ENCODE measurements around the gene UGT2A1. TPM values are rescaled to one million over a fixed set of nuclear protein-coding genes. Genes with fewer than 3 reads are reported as not detected.
"Not testable (repeated sequence)": the region's sequence is repeated elsewhere in the genome, so short reads cannot be mapped to it uniquely, and the experiment has no call there.

The UGT2A1 gene
- total RNA-seq: not detected
- long read RNA-seq: 0 reads

DNA sequence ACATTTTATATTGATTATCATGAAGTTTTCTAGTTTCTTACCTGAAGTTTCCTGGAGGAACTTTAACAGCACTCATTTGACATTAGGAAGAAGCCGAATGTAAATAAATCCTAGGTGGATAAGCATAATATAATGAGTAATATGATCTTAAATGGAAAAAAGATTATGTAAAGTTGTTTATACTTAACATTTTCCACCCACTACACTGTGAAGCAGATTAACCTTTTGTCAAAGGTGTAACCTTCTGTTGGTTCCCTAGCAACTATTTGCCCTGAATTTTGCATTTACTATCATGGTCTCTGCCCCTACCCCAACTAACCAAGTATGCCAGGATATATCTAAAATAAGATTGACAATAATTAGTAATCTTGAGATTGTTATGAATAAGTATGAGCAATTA, at the start of gene UGT2A1:
Gene UGT2A1 (minus strand): TSS at position 101 of the 400 bp plus-strand sequence. CDS start 5,603 bp downstream, outside the sequence.
- no peak for DNase-seq (ENCODE audit: low spot score)
- intact Hi-C loops (cut with DNase I): no loop called here

DNA sequence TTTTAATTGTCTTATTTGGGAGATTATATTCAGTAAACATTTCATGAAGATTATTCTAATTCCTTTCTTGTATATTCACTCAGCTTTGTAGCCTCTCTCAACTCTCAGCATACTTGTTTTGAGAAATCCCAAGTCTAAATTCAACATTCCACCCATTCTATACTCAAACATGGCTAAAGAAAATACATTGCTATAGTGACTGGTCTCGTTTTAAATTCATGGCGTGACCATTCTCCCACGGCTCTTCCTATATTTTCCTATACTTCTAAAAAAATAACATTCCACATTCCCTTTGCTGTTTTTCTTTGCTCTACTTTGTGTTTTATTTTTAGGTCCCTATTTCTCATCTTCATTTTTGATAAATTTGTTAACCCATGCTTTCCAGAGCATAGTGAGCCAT, 49.2 kb upstream of the UGT2A1 start:
- no peak for DNase-seq (ENCODE audit: low spot score)
- intact Hi-C loops (cut with DNase I): no loop called here

DNA sequence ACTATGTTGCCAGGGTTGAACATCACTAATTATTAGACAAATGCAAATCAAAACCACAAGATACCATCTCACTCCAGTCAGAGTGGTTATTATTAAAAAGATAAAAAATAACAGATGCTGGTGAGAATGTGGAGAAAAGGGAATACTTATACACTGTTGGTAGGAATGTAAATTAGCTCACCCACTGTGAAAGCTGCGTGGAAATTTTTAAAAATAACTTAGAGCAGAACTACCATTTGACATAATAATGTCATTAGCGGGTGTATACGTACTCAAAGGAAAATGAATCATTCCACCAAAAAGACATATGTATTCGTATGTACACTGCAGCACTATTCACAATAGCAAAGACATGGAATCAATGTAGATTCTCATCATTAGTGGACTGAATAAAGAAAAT, 48.6 kb upstream of the UGT2A1 start:
- intact Hi-C loops (cut with DNase I): no loop called here
- DNase-seq (ENCODE audit: low spot score): no peak

DNA sequence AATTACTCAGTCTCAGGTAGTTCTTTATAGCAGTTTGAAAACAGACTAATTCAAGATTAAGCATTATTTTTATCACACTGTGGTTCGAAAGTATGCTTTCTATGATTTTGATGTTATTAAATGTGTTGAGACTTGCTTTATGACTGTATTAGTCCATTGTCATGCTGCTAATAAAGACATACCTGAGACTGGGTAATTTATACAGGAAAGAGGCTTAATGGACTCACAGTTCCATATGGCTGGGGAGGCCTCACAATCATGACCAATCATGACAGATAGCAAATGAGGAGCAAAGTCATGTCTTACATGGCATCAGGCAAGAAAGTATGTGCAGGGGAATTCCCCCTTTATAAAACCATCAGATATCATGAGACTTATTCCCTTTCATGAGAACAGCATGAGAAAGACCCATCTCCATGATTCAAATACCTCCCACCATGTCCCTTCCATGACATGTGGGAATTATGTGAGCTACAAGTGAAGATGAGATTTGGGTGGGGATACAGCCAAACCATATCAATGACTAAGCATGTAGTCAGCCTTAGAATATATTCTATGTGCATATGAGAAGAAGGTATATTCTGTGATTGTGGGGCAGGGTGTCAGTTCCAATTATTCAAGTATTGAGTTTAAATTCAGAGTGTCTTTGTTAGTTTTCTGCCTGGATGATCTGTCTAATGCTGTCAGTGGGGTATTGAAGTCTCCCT, 44.6 kb upstream of the UGT2A1 start:
- intact Hi-C loops (cut with DNase I): no loop called here
- DNase-seq (ENCODE audit: low spot score): no peak

- intact Hi-C loops (cut with DNase I): loop anchor here (5.0 kb wide), 1 partner anchor 193 kb away; no protein-coding TSS in a partner anchor
- DNase-seq (ENCODE audit: low spot score): no peak
Measured at GRCh38 chr4:69689599-69689998, 36.6 kb upstream of the UGT2A1 start.

GRCh38 chr4:69684804-69685203, 31.8 kb upstream of the UGT2A1 start:
- no peak for DNase-seq (ENCODE audit: low spot score)

DNA sequence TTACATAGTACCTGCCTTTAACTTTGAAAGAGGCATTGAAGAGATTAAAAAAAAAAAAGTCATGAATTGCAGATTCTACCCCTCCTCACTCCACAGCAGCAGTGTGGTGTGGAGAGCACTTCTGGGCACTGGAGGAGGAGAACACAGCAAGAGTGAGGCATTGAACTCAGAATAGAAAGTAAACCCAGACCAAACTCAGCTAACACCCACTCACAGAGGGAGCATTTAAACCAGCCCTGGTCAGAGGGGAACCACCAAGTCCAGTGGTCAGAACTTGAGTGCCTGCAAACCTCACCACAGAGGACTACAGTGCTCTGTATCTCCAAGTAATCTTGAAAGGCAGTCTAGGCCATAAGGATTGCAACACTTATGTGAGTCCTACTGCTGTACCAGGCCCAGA, 15.6 kb upstream of the UGT2A1 start:
- intact Hi-C loops (cut with DNase I): no loop called here
- no peak for DNase-seq (ENCODE audit: low spot score)

More at GRCh38 chr4:69684804-69685203, 31.8 kb upstream of the UGT2A1 start:
- intact Hi-C loops (cut with DNase I): loop anchor here (5.0 kb wide), 1 partner anchor 197 kb away; no protein-coding TSS in a partner anchor

- intact Hi-C loops (cut with DNase I); DNase-seq (ENCODE audit: low spot score): not testable (repeated sequence)
Measured at GRCh38 chr4:69664009-69664408, 11.0 kb upstream of the UGT2A1 start.

DNA sequence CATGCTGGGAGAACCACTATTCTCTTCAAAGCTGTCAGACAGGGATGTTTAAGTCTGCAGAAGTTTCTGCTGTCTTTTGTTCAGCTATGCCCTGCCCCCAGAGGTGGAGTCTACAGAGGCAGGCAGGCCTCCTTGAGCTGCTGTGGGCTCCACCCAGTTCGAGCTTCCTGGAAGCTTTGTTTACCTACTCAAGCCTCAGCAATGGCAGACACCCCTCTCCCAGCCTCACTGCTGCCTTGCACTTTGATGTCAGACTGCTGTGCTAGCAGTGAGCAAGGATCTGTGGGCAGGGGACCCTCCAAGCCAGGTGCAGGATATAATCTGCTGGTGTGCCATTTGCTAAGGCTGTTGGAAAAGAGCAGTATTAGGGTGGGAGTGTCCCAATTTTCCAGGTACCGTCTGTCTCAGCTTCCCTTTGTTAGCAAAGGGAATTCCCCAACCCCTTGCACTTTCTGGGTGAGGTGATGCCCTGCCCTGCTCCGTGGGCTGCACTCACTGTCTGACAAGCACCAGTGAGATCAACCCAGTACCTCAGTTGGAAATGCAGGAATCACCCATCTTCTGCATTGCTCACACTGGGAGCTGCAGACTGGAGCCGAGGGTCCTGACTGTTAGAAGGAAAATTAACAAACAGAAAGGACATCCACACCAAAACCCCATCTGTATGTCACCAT, 8.2 kb upstream of the UGT2A1 start:
- DNase-seq (ENCODE audit: low spot score); intact Hi-C loops (cut with DNase I): not testable (repeated sequence)

- no peak for DNase-seq (ENCODE audit: low spot score)
- intact Hi-C loops (cut with DNase I): no loop called here
Measured at GRCh38 chr4:69658133-69658532, 5.1 kb upstream of the UGT2A1 start.

DNA sequence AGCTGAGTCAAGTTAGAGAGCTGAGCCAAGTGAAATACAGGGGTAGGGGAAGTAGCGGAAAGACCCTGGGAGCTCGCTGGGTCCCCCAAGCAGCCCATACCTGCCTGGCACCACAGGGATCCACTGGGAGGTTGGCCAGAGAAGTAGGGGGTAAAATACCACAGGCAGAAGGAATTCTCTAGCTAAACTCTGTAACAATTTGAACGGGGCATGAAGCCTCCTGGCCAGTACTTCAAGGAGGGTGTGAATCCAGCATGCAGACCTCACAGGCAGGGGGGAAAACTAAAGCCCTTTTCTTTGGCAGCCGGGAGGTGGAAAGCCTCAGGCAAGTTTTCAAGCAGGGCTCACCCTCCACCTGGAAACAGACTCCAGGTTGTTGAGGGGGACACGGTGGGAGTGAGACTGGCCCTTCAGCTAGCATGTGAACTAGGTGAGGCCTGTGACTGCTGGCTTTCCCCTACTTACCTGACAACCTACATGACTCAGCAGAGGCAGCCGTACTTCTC, 3.7 kb upstream of the UGT2A1 start:
- DNase-seq (ENCODE audit: low spot score): no peak
- intact Hi-C loops (cut with DNase I): no loop called here

DNA sequence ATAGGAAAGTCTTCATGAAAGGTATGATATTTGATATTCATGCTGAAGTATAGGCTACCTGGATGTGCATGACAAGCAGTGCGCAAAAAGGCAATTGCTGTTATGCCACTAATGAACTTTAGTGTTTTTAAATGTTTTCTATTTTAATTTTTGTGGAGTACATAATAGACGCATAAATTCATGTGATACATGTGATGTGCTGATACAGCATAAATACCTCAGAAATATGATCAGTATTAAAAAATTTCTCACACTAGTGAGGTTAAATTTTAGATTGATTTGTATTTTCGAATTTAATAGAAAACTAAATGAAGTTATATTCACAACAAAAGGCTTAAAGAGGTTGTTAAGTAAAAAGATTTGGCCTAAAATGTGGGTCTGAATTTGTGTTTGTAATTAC, 2.2 kb downstream of the UGT2A1 start:
- no peak for DNase-seq (ENCODE audit: low spot score)
- intact Hi-C loops (cut with DNase I): no loop called here

GRCh38 chr4:69649629-69650028, 3.4 kb downstream of the UGT2A1 start:
- no peak for DNase-seq (ENCODE audit: low spot score)
- intact Hi-C loops (cut with DNase I): no loop called here

DNA sequence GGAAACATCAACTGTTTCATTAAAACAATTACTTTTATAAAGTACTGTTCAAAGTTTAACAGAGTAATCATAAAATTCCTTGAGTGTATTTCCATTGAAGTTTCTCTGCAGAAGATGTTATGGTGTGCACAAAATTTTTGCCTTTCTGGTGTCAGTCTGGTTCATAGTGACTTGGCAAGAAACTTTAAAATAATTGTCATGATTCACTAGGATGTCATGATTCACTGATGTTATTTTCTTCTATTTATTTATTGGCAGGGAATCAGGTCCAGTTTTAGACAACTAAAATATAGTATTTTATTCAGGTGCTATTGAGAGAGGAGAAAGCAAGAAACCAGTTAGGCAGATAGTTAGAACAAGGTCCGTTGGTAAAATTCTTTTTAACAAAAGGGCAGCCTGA, 3.8 kb downstream of the UGT2A1 start:
- no peak for DNase-seq (ENCODE audit: low spot score)
- intact Hi-C loops (cut with DNase I): no loop called here

DNA sequence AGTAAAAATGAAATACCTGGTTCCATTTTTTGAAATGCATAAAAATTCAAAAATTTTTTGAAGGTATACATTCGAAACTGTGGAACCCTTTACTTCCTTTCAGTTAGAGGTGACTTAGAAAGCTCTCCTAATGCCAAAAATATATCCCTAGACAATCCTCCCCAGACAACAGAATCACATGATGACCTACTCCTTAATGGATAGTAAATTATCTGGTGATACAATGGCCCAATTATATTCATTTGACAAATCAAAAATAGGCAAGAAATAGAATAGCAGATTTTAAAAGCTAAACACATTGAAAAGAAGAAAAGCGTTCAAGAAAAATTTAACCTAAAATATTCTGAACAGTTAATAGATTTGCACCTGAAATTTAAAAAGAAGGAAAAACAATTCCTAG, 10.1 kb downstream of the UGT2A1 start:
- DNase-seq (ENCODE audit: low spot score): no peak
- intact Hi-C loops (cut with DNase I): no loop called here

- no peak for DNase-seq (ENCODE audit: low spot score)
- intact Hi-C loops (cut with DNase I): no loop called here
Measured at GRCh38 chr4:69640289-69640688, 12.8 kb downstream of the UGT2A1 start.

- intact Hi-C loops (cut with DNase I): no loop called here
Measured at GRCh38 chr4:69639542-69639941, 13.5 kb downstream of the UGT2A1 start, which contains the start of gene UGT2A2. Gene UGT2A2 (minus strand): TSS chr4:69639642. CDS start chr4:69639640, 2 bp downstream.

DNA sequence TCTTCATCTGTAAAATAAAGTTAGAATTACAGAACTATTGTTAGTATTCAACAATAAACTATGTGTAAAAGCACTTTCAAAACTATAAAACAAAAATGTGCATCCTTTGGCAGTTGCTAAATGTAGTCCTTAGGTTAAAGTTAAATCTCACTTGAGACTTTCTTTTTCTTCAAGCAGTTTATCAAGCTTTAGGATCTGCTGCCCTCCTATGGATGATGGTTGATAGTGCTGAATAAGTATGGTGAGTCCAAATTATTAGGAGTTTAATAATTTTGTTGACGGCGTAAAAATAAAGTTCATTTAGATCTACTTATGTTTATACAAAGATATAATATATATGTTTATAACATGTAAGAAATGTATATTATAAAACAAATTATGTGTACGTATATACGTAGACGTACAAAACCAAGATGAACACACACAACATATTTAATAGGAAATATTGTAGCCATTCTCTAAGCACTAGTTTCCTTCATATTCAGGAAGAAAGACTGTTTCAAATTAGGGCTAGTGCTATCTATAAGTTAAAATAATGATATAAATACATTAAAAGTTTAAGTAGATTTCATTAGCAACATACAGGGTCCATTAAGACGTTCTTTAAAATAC, 35.9 kb downstream of the UGT2A1 start:
- intact Hi-C loops (cut with DNase I): no loop called here

More at GRCh38 chr4:69639542-69639941, 13.5 kb downstream of the UGT2A1 start, which contains the start of gene UGT2A2:
- DNase-seq (ENCODE audit: low spot score): no peak

GRCh38 chr4:69610484-69610883, 42.6 kb downstream of the UGT2A1 start:
- DNase-seq (ENCODE audit: low spot score): no peak
- intact Hi-C loops (cut with DNase I): no loop called here

More for the DNA sequence above, 35.9 kb downstream of the UGT2A1 start:
- DNase-seq (ENCODE audit: low spot score): no peak

- DNase-seq (ENCODE audit: low spot score): no peak
- intact Hi-C loops (cut with DNase I): no loop called here
Measured at GRCh38 chr4:69601065-69601464, 52.0 kb downstream of the UGT2A1 start.

Measured in cardiac septum (tissue), 1 donor.